Retinal pigment epithelial cell (primary cell): ENCODE measurements around the gene FBXO21.

ENCODE experiments used
- DNase-seq: peaks from one replicate; pipeline ENCODE4 v3.0.0-alpha.2; 2010; ENCODE audit warnings: low read depth
- H3K4me3 ChIP-seq: 2 replicates; pipeline ENCODE4 v1.5.1; 2011; ENCODE audit warnings: mild to moderate bottlenecking, low read length, control low read depth, moderate library complexity
- CTCF ChIP-seq: conservative IDR thresholded peaks from 2 replicates; pipeline ENCODE4 v1.5.1; 2011; ENCODE audit warnings: low read depth, low read length, control low read depth, inconsistent platforms

The FBXO21 gene

GRCh38 chr12:117166107-117166506 is 24.2 kb downstream of the FBXO21 start:
- TF ChIP-seq CTCF = no peak
- DNase-seq = no peak
- H3K4me3 ChIP-seq = no peak overlapping the region

GRCh38 chr12:117165342-117165741 is 24.9 kb downstream of the FBXO21 start:
- TF ChIP-seq CTCF = no peak

GRCh38 chr12:117162633-117163032 is 27.6 kb downstream of the FBXO21 start:
- DNase-seq = no peak
- no peak overlapping the region for H3K4me3 ChIP-seq
- TF ChIP-seq CTCF = no peak

More at GRCh38 chr12:117165342-117165741, 24.9 kb downstream of the FBXO21 start:
- no peak for DNase-seq
- H3K4me3 ChIP-seq = no peak overlapping the region

GRCh38 chr12:117162167-117162539 is 28.1 kb downstream of the FBXO21 start:
- no peak for DNase-seq
- TF ChIP-seq CTCF = no peak
- H3K4me3 ChIP-seq = no peak overlapping the region

GRCh38 chr12:117161460-117162166 is 28.7 kb downstream of the FBXO21 start:
- TF ChIP-seq CTCF = no peak
- H3K4me3 ChIP-seq = no peak overlapping the region
- DNase-seq = no peak

- no peak for TF ChIP-seq CTCF
- no peak overlapping the region for H3K4me3 ChIP-seq
- DNase-seq = no peak
Observed at GRCh38 chr12:117159674-117160073, 30.6 kb downstream of the FBXO21 start.

GRCh38 chr12:117158911-117159553 is 31.2 kb downstream of the FBXO21 start:
- TF ChIP-seq CTCF = no peak
- no peak for DNase-seq
- no peak overlapping the region for H3K4me3 ChIP-seq
